H1 (cell line): ENCODE measurements around the gene TMEM165. TPM values are rescaled to one million over a fixed set of nuclear protein-coding genes. Genes with fewer than 3 reads are reported as not detected.
A peak's percentile ranks its signal among the peaks of the same experiment; 100 is the strongest.

Source experiments
- CTCF ChIA-PET: fragments of 300-600 bp; sonication (Branson Sonifier 250); formaldehyde crosslinking; loops from one replicate; lab custom pipeline; 2021; ENCODE audit not compliant: partially characterized antibody; lab: Charles Lee
- POLR2A ChIA-PET: fragments of 300-600 bp; sonication (Branson Sonifier 250); formaldehyde crosslinking; loops from one replicate; lab custom pipeline; 2021; ENCODE audit warnings: inconsistent platforms; ENCODE audit not compliant: partially characterized antibody; lab: Charles Lee
- DNase-seq, 2 experiments: peaks; one replicate each; pipeline versions ENCODE4 v3.0.0 to v3.0.0-alpha.2; 2010 to 2022; ENCODE audit warnings: low spot score in 2 of 2, low read depth in 1 of 2, mixed read lengths in 1 of 2
- FAIRE-seq: peaks from 2 replicates; lab custom pipeline; 2011; peaks lifted over from hg19 to GRCh38; lab: Jason Lieb, UNC
- H2AFZ ChIP-seq: 2 replicates; pipeline ENCODE4 v1.8.1; 2012; ENCODE audit warnings: low read length, inconsistent platforms
- H2AK5ac ChIP-seq: 2 replicates; pipeline ENCODE4 v1.6.1; 2013; ENCODE audit warnings: low read depth, low read length
- H2BK120ac ChIP-seq: replicated peaks from 2 replicates; pipeline ENCODE3; 2013; ENCODE audit warnings: low read depth, low read length, inconsistent platforms
- H2BK12ac ChIP-seq: 2 replicates; pipeline ENCODE4 v1.6.1; 2013; ENCODE audit warnings: low read depth, low read length
- H2BK15ac ChIP-seq: 2 replicates; pipeline ENCODE4 v1.6.1; 2013; ENCODE audit warnings: low read length
- H2BK20ac ChIP-seq: 2 replicates; pipeline ENCODE4 v1.6.1; 2013; ENCODE audit warnings: low read length
- H2BK5ac ChIP-seq: 2 replicates; pipeline ENCODE4 v1.6.1; 2013; ENCODE audit warnings: low read depth, low read length
- H3K14ac ChIP-seq: 2 replicates; pipeline ENCODE4 v1.6.1; 2013; ENCODE audit warnings: inconsistent platforms; ENCODE audit not compliant: insufficient read length
- H3K18ac ChIP-seq: 2 replicates; pipeline ENCODE4 v1.6.1; 2013; ENCODE audit warnings: low read length; ENCODE audit errors: extremely low read depth
- H3K23ac ChIP-seq: 2 replicates; pipeline ENCODE4 v1.6.1; 2013; ENCODE audit warnings: inconsistent platforms; ENCODE audit not compliant: insufficient read length
- H3K23me2 ChIP-seq: 2 replicates; pipeline ENCODE4 v1.6.1; 2013; ENCODE audit warnings: low read depth, low read length
- H3K27ac ChIP-seq: 2 replicates; pipeline ENCODE4 v1.6.1; 2011; ENCODE audit warnings: low read depth, low read length, inconsistent platforms
- H3K27me3 ChIP-seq, 4 experiments: replicated peaks in 1 of 4; 1 replicate in 1 of 4; 2 replicates in 3 of 4; pipeline versions ENCODE4 v1.6.1 to v1.8.1; 2011 to 2013; ENCODE audit warnings: low read length in 3 of 4, mild to moderate bottlenecking in 3 of 4, inconsistent platforms in 2 of 4, mixed read lengths in 2 of 4, moderate library complexity in 1 of 4; ENCODE audit not compliant: control insufficient read depth in 3 of 4, insufficient read depth in 3 of 4; ENCODE audit errors: extremely low read depth in 1 of 4
- H3K36me3 ChIP-seq, 4 experiments: 2 replicates each; pipeline versions ENCODE4 v1.6.1 to v1.8.1; 2011 to 2013; ENCODE audit warnings: mild to moderate bottlenecking in 4 of 4, low read length in 3 of 4, moderate library complexity in 2 of 4, control low read depth in 1 of 4, inconsistent platforms in 1 of 4; ENCODE audit not compliant: insufficient read depth in 4 of 4, control insufficient read depth in 2 of 4
- H3K4ac ChIP-seq: replicated peaks from 2 replicates; pipeline ENCODE3; 2013; ENCODE audit warnings: low read length, low read depth, mixed read lengths, inconsistent platforms; ENCODE audit not compliant: insufficient read length
- H3K4me1 ChIP-seq, 4 experiments: replicated peaks in 1 of 4; 1 replicate in 1 of 4; 2 replicates in 3 of 4; pipeline versions ENCODE4 v1.6.1 to v1.8.1; 2011 to 2013; ENCODE audit warnings: low read length in 3 of 4, inconsistent platforms in 2 of 4, mixed read lengths in 1 of 4; ENCODE audit not compliant: insufficient read depth in 4 of 4, control insufficient read depth in 3 of 4
- H3K4me2 ChIP-seq, 2 experiments: 2 replicates each; pipeline versions ENCODE4 v1.6.1 to v1.8.1; 2011 to 2013; ENCODE audit warnings: low read depth in 2 of 2, low read length in 2 of 2, control low read depth in 1 of 2, inconsistent platforms in 1 of 2, mild to moderate bottlenecking in 1 of 2; ENCODE audit not compliant: insufficient read depth in 1 of 2
- H3K4me3 ChIP-seq, 4 experiments: fragments of 200-600, 300-600 bp in 1 of 4; sonication (generic), shearing (Covaris generic), sonication (Bioruptor Twin) in 1 of 4; 2 replicates each; pipeline versions ENCODE4 v1.5.1 to v1.8.1; 2011 to 2016; ENCODE audit warnings: low read length in 4 of 4, low read depth in 3 of 4, control low read depth in 2 of 4, inconsistent platforms in 2 of 4, mild to moderate bottlenecking in 2 of 4, mixed read lengths in 1 of 4, moderate library complexity in 1 of 4; ENCODE audit not compliant: insufficient read depth in 2 of 4; ENCODE audit errors: extremely low read depth in 1 of 4
- H3K56ac ChIP-seq: replicated peaks from 2 replicates; pipeline ENCODE3; 2013; ENCODE audit warnings: low read depth, mild to moderate bottlenecking, mixed read lengths, low read length, inconsistent platforms; ENCODE audit not compliant: insufficient read length
- H3K79me1 ChIP-seq: 2 replicates; pipeline ENCODE4 v1.6.1; 2013; ENCODE audit warnings: low read depth, low read length, control low read depth
- H3K79me2 ChIP-seq, 2 experiments: 2 replicates each; pipeline versions ENCODE4 v1.6.1 to v1.8.1; 2012 to 2013; ENCODE audit warnings: low read length in 2 of 2, mild to moderate bottlenecking in 2 of 2, inconsistent platforms in 1 of 2; ENCODE audit not compliant: insufficient read depth in 2 of 2, control insufficient read depth in 1 of 2
- H3K9ac ChIP-seq, 4 experiments: replicated peaks in 1 of 4; 1 replicate in 1 of 4; 2 replicates in 3 of 4; pipeline versions ENCODE4 v1.6.1 to v1.8.1; 2011 to 2013; ENCODE audit warnings: low read depth in 3 of 4, low read length in 3 of 4, control low read depth in 2 of 4, mild to moderate bottlenecking in 2 of 4, moderate library complexity in 2 of 4, inconsistent platforms in 1 of 4; ENCODE audit errors: extremely low read depth in 1 of 4
- H3K9me3 ChIP-seq, 2 experiments: 2 replicates each; pipeline versions ENCODE4 v1.6.1 to v1.8.1; 2012 to 2013; ENCODE audit warnings: mild to moderate bottlenecking in 2 of 2, moderate library complexity in 2 of 2, control low read depth in 1 of 2, inconsistent platforms in 1 of 2, low read depth in 1 of 2, low read length in 1 of 2, mixed read lengths in 1 of 2; ENCODE audit not compliant: insufficient read depth in 2 of 2
- H4K20me1 ChIP-seq, 2 experiments: replicated peaks in 1 of 2; 2 replicates each; pipeline versions ENCODE3 to v1.8.1; 2011 to 2013; ENCODE audit warnings: inconsistent platforms in 2 of 2, low read length in 2 of 2, mild to moderate bottlenecking in 1 of 2; ENCODE audit not compliant: insufficient read depth in 2 of 2, control insufficient read depth in 1 of 2
- H4K5ac ChIP-seq: 2 replicates; pipeline ENCODE4 v1.6.1; 2013; ENCODE audit warnings: low read length, low read depth, mixed read lengths, inconsistent platforms; ENCODE audit not compliant: insufficient read length
- H4K8ac ChIP-seq: 2 replicates; pipeline ENCODE4 v1.8.0; 2013; ENCODE audit warnings: mild to moderate bottlenecking, moderate library complexity, low read length, inconsistent platforms; ENCODE audit not compliant: insufficient read depth; ENCODE audit errors: extremely low read depth
- H4K91ac ChIP-seq: replicated peaks from 2 replicates; pipeline ENCODE3; 2013; ENCODE audit warnings: low read length, mixed read lengths, inconsistent platforms; ENCODE audit not compliant: insufficient read length
- WGBS, 2 experiments: shearing (Covaris generic) in 1 of 2; methylation state at CpG; one replicate each; pipeline versions ENCODE4 v1.1.6 to v1.1.7; 2013 to 2015; ENCODE audit warnings: low lambda C conversion rate in 2 of 2, mixed read lengths in 2 of 2, inconsistent platforms in 1 of 2, low coverage in 1 of 2, missing lambda C conversion rate in 1 of 2; ENCODE audit not compliant: insufficient replicate concordance in 2 of 2, insufficient coverage in 1 of 2, insufficient read length in 1 of 2; ENCODE audit errors: extremely low coverage in 1 of 2, missing lambda C conversion rate in 1 of 2; 5-methylcytosine and 5-hydroxymethylcytosine counted together
- polyA plus RNA-seq, 7 experiments: library from polyadenylated mRNA; depleted of rRNA in 3 of 7; stranded (reverse) in 5 of 7; unstranded in 2 of 7; fragments of >200 nt in 5 of 7; fragments of 200-250 nt in 2 of 7; gene quantifications; 1 replicate in 5 of 7; 2 replicates in 1 of 7; 4 replicates in 1 of 7; pipeline versions ENCODE4 v1.2.1 to v1.2.3, GENCODE V29; 2011 to 2013; ENCODE audit warnings: missing spikeins in 2 of 7, mixed read lengths in 2 of 7
- total RNA-seq: library from RNA; stranded (reverse); fragmentation: NEBNext Ultra II Directional; extraction: Animal tissue kit (Norgen Biotek cat#: 25700); gene quantifications from 2 replicates; pipeline ENCODE4 v1.2.1, GENCODE V29; 2021

TMEM165 gene
- total and polyA plus RNA-seq, 2 of the 8 experiments (the other 6 are each of a cell fraction or from before 2014, with no cell fraction given) = 85.5 to 125 TPM

GRCh38 chr4:55405073-55405472 is 9.3 kb downstream of the TMEM165 start:
- Histone ChIP-seq H4K91ac (no peak overlapping the region), H3K56ac (no peak overlapping the region), H4K20me1 (peaks cover 12 to 17% of the 10 kb centered on the region in 2 experiments), H3K14ac (no peak overlapping the region), H3K79me2 (peaks cover 9 to 90% of the 10 kb centered on the region in 2 experiments), H3K18ac (no peak overlapping the region), H3K23me2 (no peaks in the 10 kb centered on the region), H3K27ac (no peak overlapping the region), H3K79me1 (peaks cover 3% of the 10 kb centered on the region), H3K23ac (no peak overlapping the region), H2AFZ (no peak overlapping the region), H3K27me3 (no peaks in the 10 kb centered on the region), H4K8ac (no peak overlapping the region), H4K5ac (no peak overlapping the region), H3K9ac (no peak overlapping the region), H2BK120ac (no peak overlapping the region), H3K36me3 (peaks cover 2 to 47% (median 14%) of the 10 kb centered on the region in 4 experiments; a peak in 6 of 8 replicates), H3K9me3 (no peaks in the 10 kb centered on the region), H2AK5ac (no peak overlapping the region), H2BK5ac (no peak overlapping the region), H3K4me2 (no peak overlapping the region), H3K4ac (no peak overlapping the region), H2BK15ac (no peak overlapping the region), H2BK12ac (no peak overlapping the region), H3K4me1 (peaks cover 0 to 3% (median under 1%) of the 10 kb centered on the region in 4 experiments; a peak in 2 of 7 replicates), H3K4me3 (no peak overlapping the region), H2BK20ac (no peak overlapping the region)
- CTCF ChIA-PET = interaction anchor here (2.3 kb wide), 1 partner anchor 433 kb away, joined by 6 read pairs; no protein-coding TSS in a partner anchor
- POLR2A ChIA-PET = interaction anchor here (0.7 to 1.2 kb wide), 3 partner anchors 10 to 73 kb away, joined by 3 to 7 read pairs (median 3); partner anchors contain the start of gene TMEM165
- WGBS, 2 experiments = 91% methylated on average over 3 of the region's 3 CpGs; no CpG with 5 or more reads in 1 of the 2 experiments
- DNase-seq = no peak
- peak; percentile 7 for FAIRE-seq
